ENCODE results near the gene BBS9. TPM values are rescaled to one million over a fixed set of nuclear protein-coding genes. Genes with fewer than 3 reads are reported as not detected.

Gene BBS9
- total RNA-seq, 1 experiment from 2014 or later = 26.4 TPM

DNA sequence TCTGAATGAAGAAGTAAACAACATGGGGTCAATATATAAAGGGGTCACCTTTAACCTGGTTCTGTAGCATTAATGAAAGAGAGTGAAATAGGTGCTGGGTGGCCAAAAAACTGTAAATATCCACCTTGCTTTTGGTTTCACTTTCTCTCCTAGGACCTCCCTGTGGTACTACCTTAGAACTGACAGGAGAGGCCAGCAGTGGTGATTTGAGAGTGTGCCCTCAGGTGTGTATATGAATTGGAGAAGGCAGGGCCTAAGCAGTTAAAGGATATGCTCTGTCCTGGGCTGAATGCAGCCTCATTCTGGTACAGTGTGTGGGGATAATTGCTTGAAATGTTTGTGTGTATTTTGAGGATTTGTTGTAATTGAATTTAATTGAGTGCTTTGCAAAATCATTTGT, 62.0 kb downstream of the BBS9 start:
- Histone ChIP-seq H3K4me1 (ENCODE audit: insufficient read depth, low read length) (no peaks in the 10 kb centered on the region), H3K9me3 (ENCODE audit: control insufficient read depth, low read depth, low read length) (no peaks in the 10 kb centered on the region), H3K4ac (ENCODE audit: low read depth, low read length) (no peak overlapping the region), H3K56ac (ENCODE audit: insufficient read length, low read depth, low read length) (no peak overlapping the region), H3K9ac (ENCODE audit: extremely low read depth, insufficient read length, low read length) (no peak overlapping the region), H4K8ac (replicated peaks; ENCODE audit: insufficient read length, low read depth, low read length) (no peak overlapping the region), H3K14ac (ENCODE audit: insufficient read depth, low read length) (no peak overlapping the region), H2AFZ (ENCODE audit: low read length) (no peak overlapping the region), H2BK120ac (ENCODE audit: low read depth, low read length, poor library complexity, severe bottlenecking) (no peak overlapping the region), H3K27ac (ENCODE audit: insufficient read length, low read depth, low read length) (no peak overlapping the region), H3K79me1 (ENCODE audit: insufficient read depth, low read depth, low read length, poor library complexity, severe bottlenecking) (no peaks in the 10 kb centered on the region), H3K18ac (ENCODE audit: insufficient read length, low read depth, low read length) (no peak overlapping the region), H2BK20ac (ENCODE audit: low read depth, low read length, poor library complexity, severe bottlenecking) (no peak overlapping the region), H2BK15ac (ENCODE audit: low read depth, low read length) (no peak overlapping the region), H3K4me2 (ENCODE audit: insufficient read depth, insufficient read length, low read length) (no peak overlapping the region), H4K20me1 (ENCODE audit: control insufficient read depth, insufficient read depth, insufficient read length) (no peaks in the 10 kb centered on the region), H3T11ph (ENCODE audit: low read length) (no peak overlapping the region), H2AK5ac (ENCODE audit: insufficient read length, low read length) (no peak overlapping the region), H2BK12ac (ENCODE audit: insufficient read length, low read depth, low read length) (no peak overlapping the region), H3K23ac (ENCODE audit: insufficient read length, low read depth, low read length) (no peak overlapping the region), H3K27me3 (ENCODE audit: insufficient read depth, low read length) (no peaks in the 10 kb centered on the region), H3K23me2 (ENCODE audit: insufficient read length, low read depth, low read length, poor library complexity, severe bottlenecking) (no peaks in the 10 kb centered on the region), H4K5ac (ENCODE audit: insufficient read length, low read depth, low read length) (no peak overlapping the region), H3K79me2 (ENCODE audit: insufficient read depth, low read length) (no peaks in the 10 kb centered on the region), H4K91ac (ENCODE audit: insufficient read length, low read depth, low read length) (no peak overlapping the region), H2BK5ac (ENCODE audit: insufficient read length, low read length) (no peak overlapping the region)
- Mint-ChIP-seq H3K4me1 (peaks cover 11 to 12% of the 10 kb centered on the region in 2 experiments), H3K4me3 (no peak overlapping the region), H3K9me3 (no peaks in the 10 kb centered on the region), H3K27me3 (ENCODE audit: low read depth) (no peaks in the 10 kb centered on the region), H3K27ac (peak overlapping the region in 1 of 3 experiments; percentile 20; a peak in 1 of 7 replicates), H3K36me3 (ENCODE audit: insufficient read depth in 1 of 3, low read depth in 3 of 3) (no peaks in the 10 kb centered on the region)
- TF ChIP-seq, protein P1, sequence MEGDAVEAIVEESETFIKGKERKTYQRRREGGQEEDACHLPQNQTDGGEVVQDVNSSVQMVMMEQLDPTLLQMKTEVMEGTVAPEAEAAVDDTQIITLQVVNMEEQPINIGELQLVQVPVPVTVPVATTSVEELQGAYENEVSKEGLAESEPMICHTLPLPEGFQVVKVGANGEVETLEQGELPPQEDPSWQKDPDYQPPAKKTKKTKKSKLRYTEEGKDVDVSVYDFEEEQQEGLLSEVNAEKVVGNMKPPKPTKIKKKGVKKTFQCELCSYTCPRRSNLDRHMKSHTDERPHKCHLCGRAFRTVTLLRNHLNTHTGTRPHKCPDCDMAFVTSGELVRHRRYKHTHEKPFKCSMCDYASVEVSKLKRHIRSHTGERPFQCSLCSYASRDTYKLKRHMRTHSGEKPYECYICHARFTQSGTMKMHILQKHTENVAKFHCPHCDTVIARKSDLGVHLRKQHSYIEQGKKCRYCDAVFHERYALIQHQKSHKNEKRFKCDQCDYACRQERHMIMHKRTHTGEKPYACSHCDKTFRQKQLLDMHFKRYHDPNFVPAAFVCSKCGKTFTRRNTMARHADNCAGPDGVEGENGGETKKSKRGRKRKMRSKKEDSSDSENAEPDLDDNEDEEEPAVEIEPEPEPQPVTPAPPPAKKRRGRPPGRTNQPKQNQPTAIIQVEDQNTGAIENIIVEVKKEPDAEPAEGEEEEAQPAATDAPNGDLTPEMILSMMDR (conservative IDR thresholded peaks at IDR 0.05) = no peak; the same call in 2 of the 3 replicates
- DNase-seq = peak; percentile 39
